Breast epithelium (tissue), 3 donors: ENCODE results near the gene PKHD1.

ENCODE experiments used
- CTCF ChIP-seq, 3 donors: fragments of 450-650 bp; IDR thresholded peaks; one replicate each; pipeline ENCODE4 v1.5.1; 2016 to 2017; ENCODE audit warnings: antibody characterized with exemption in 3 of 3, mild to moderate bottlenecking in 3 of 3, moderate library complexity in 3 of 3
- POLR2A ChIP-seq: fragments of 450-650 bp; IDR thresholded peaks from one replicate; pipeline ENCODE4 v1.6.1; 2016; ENCODE audit warnings: antibody characterized with exemption, mild to moderate bottlenecking, moderate library complexity
- POLR2AphosphoS5 ChIP-seq, 3 donors: sonication (generic); formaldehyde crosslinking; IDR thresholded peaks; one replicate each; pipeline ENCODE4 v1.6.1; 2017; ENCODE audit warnings: antibody characterized with exemption in 3 of 3

DNA sequence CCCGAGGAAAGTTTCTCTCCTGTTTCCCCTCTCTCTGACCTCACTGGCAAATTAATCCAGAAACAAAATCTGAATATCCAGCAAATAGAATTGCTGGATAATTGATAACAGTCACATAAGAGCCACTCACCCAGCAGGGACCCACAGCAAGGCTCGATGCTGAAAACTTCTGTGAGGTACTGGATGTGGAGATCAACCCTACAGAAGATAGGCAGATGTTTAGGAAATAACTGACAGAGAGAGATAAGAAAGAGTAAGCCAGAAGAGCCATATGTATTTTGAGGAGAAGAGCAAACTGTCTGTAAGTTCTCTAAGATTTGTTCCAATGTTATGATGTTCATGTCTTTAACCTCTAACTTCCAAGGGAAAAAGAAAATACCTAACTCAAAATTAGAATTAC is 59.7 kb downstream of the PKHD1 start:
- no peak for TF ChIP-seq CTCF (IDR thresholded peaks at IDR 0.05)
- no peak for TF ChIP-seq POLR2A
- no peak for TF ChIP-seq POLR2AphosphoS5 (IDR thresholded peaks at IDR 0.05)
